NCI-H2227 treated with DMSO at 0.1 percent for 48 hours (cell line): ENCODE results near the gene CCT2.

Experiments used
- DNase-seq: peaks from one replicate; lab custom pipeline; 2025; lab: John Stamatoyannopoulos, UW

The CCT2 gene

GRCh38 chr12:69585189-69586062, at the start of gene CCT2:
Gene CCT2 (plus strand): TSS chr12:69585459. CDS start chr12:69585522, 63 bp downstream.
- DNase-seq, result peak; percentile 96

- DNase-seq, result no peak
These were observed 44.3 kb upstream of the CCT2 start for GRCh38 chr12:69540987-69541386.

GRCh38 chr12:69544087-69544486, 41.2 kb upstream of the CCT2 start:
- no peak for DNase-seq

GRCh38 chr12:69545081-69545480, 40.2 kb upstream of the CCT2 start:
- no peak for DNase-seq

- no peak for DNase-seq
These were observed 38.4 kb upstream of the CCT2 start for GRCh38 chr12:69546693-69547438.

- DNase-seq, result no peak
These were observed 36.6 kb upstream of the CCT2 start for GRCh38 chr12:69548687-69549086.

- DNase-seq, result no peak
These were observed 34.5 kb upstream of the CCT2 start for GRCh38 chr12:69550569-69551350.

GRCh38 chr12:69553628-69554248, 31.5 kb upstream of the CCT2 start:
- DNase-seq, result peak; percentile 25

GRCh38 chr12:69555461-69555860, 29.8 kb upstream of the CCT2 start:
- DNase-seq, result no peak

- no peak for DNase-seq
These were observed 28.9 kb upstream of the CCT2 start for GRCh38 chr12:69556383-69556782.

- DNase-seq, result no peak
These were observed 22.0 kb upstream of the CCT2 start for GRCh38 chr12:69563166-69563762.

GRCh38 chr12:69566603-69567002, 18.7 kb upstream of the CCT2 start:
- DNase-seq, result no peak

GRCh38 chr12:69569236-69569635, 16.0 kb upstream of the CCT2 start:
- DNase-seq, result no peak

- no peak for DNase-seq
These were observed 15.2 kb upstream of the CCT2 start for GRCh38 chr12:69570000-69570516.

GRCh38 chr12:69570545-69571399, 14.5 kb upstream of the CCT2 start:
- DNase-seq, result peak; percentile 65

- DNase-seq, result no peak
These were observed 9.9 kb upstream of the CCT2 start for GRCh38 chr12:69575346-69575745.

- DNase-seq, result no peak
These were observed 7.0 kb upstream of the CCT2 start for GRCh38 chr12:69578283-69578682.

GRCh38 chr12:69579029-69579428, 6.2 kb upstream of the CCT2 start:
- no peak for DNase-seq

GRCh38 chr12:69580074-69580473, 5.2 kb upstream of the CCT2 start:
- no peak for DNase-seq

- no peak for DNase-seq
These were observed 2.1 kb upstream of the CCT2 start for GRCh38 chr12:69583203-69583602.
